ENCODE measurements around the gene SUMO3.

Gene SUMO3

DNA sequence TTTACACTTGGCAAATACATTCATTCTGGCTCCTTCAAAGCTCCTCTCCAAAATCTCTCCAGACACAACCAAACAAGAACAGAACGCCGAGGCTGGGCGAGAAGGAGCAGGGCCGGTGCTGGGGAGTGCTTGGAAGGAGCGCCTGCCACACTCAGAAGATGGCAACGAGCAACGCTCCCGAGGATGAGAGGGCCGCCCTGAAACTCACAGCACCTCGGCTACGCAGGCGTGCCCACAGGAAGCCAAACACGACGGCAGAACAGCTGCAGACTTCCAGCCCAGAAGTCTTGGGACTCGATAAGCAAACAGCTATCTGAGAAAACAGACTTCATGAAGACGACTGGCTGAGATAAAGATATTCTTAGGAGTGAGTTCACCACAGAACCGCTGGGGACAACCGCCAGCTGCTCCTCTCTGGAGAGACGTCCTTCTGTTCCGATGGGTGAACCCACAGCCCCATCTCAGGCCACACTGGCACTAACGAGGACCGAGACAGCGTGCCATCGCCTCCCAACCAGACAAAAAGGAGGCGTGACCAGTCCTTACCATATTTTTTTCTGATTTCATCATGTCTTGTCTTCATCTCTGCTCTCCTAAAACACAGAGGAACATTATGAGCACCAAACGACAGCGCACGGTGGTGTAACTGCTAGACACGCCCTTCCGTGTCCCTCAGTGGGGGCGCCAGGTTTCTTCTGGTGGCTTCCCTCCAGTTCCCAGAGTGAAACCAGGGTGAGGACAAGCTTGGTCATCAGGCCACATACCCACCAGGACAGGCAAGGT is 37.0 kb upstream of the SUMO3 start:
- peaks cover 44% of the 10 kb centered on the region for H3K36me3 ChIP-seq (replicated peaks)
- no peak for TF ChIP-seq CTCF (IDR thresholded peaks at IDR 0.05; ENCODE audit: low read depth, low read length, missing control alignments)
- H3K4me3 ChIP-seq (ENCODE audit: low read depth, low read length), result no peak overlapping the region
- no peak for DNase-seq
- in situ Hi-C loops (cut with HindIII; ENCODE audit: low pct_ligation_motif_present, low sequenced_read_pairs), result loop anchor here (10.0 kb wide), 1 partner anchor 50 kb away; the partner anchor contains the start of gene UBE2G2
- H3K27ac ChIP-seq, result no peak overlapping the region
- no peaks in the 10 kb centered on the region for H3K27me3 ChIP-seq (replicated peaks)

DNA sequence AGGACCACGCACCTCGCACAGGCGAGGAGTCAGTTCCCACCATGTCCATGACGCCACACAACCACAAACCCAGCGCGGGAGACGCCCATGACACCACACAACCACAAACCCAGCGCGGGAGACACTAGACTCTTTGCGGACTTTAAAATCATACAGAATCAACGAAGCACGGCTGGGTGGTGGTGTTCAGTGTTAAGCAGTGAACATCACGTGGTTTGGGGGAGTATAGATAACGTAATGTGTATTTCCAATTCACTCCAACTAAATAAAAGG is 36.5 kb upstream of the SUMO3 start:
- in situ Hi-C loops (cut with HindIII; ENCODE audit: low pct_ligation_motif_present, low sequenced_read_pairs), result loop anchor here (10.0 kb wide), 1 partner anchor 50 kb away; the partner anchor contains the start of gene UBE2G2
- Histone ChIP-seq H3K4me3 (ENCODE audit: low read depth, low read length) (no peak overlapping the region), H3K27ac (no peak overlapping the region), H3K27me3 (replicated peaks) (no peaks in the 10 kb centered on the region), H3K36me3 (replicated peaks) (peaks cover 46% of the 10 kb centered on the region)
- no peak for TF ChIP-seq CTCF (IDR thresholded peaks at IDR 0.05; ENCODE audit: low read depth, low read length, missing control alignments)
- DNase-seq, result no peak

DNA sequence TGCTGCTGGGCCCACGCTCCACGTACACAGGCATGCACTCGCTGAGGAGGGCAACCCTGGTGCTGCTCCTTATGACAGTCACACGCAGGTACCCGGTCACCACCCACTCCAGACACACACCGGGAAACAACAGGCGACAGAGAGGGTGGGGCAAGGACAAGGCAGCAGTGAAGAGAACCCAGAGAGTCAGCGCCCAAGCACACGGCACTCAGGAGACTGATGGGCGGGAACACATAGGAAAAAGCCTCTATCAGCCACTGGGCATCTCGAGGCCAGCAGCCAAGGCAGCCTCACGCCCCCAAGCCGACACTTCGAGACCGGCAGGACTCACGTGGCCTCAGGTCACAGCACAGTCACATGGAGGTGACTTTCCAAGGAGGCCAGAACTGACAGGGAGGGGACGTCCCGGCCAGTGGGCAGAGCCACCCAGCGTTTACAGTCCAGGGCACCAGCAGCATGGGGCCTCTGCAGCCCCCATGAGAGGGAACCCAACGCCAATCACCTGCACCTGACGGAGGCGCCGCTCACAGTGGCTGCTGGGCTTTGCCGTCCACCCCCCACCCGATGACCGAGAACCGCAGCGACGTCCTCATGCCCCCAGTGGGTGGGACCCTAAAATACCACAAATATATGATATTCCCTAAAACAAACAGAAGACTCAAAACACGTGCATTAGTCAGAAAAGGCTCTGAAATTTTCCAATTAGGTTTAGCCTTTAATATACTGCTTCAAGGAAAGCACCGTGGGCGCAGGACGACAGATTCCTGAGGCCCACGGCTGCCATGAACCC is 35.9 kb upstream of the SUMO3 start:
- no peak for TF ChIP-seq CTCF (IDR thresholded peaks at IDR 0.05; ENCODE audit: low read depth, low read length, missing control alignments)
- in situ Hi-C loops (cut with HindIII; ENCODE audit: low pct_ligation_motif_present, low sequenced_read_pairs), result loop anchor here (10.0 kb wide), 1 partner anchor 49 kb away; the partner anchor contains the start of gene UBE2G2
- Histone ChIP-seq H3K4me3 (ENCODE audit: low read depth, low read length) (no peak overlapping the region), H3K36me3 (replicated peaks) (peaks cover 50% of the 10 kb centered on the region), H3K27ac (no peak overlapping the region), H3K27me3 (replicated peaks) (no peaks in the 10 kb centered on the region)
- DNase-seq, result no peak

- Histone ChIP-seq H3K36me3 (replicated peaks) (peaks cover 47% of the 10 kb centered on the region), H3K27ac (no peak overlapping the region), H3K4me3 (ENCODE audit: low read depth, low read length) (no peak overlapping the region), H3K27me3 (replicated peaks) (no peaks in the 10 kb centered on the region)
- no peak for TF ChIP-seq CTCF (IDR thresholded peaks at IDR 0.05; ENCODE audit: low read depth, low read length, missing control alignments)
- DNase-seq, result no peak
- in situ Hi-C loops (cut with HindIII; ENCODE audit: low pct_ligation_motif_present, low sequenced_read_pairs), result loop anchor here (10.0 kb wide), 1 partner anchor 46 kb away; the partner anchor contains the start of gene UBE2G2
Measured at GRCh38 chr21:44850905-44851657, 33.2 kb upstream of the SUMO3 start.

DNA sequence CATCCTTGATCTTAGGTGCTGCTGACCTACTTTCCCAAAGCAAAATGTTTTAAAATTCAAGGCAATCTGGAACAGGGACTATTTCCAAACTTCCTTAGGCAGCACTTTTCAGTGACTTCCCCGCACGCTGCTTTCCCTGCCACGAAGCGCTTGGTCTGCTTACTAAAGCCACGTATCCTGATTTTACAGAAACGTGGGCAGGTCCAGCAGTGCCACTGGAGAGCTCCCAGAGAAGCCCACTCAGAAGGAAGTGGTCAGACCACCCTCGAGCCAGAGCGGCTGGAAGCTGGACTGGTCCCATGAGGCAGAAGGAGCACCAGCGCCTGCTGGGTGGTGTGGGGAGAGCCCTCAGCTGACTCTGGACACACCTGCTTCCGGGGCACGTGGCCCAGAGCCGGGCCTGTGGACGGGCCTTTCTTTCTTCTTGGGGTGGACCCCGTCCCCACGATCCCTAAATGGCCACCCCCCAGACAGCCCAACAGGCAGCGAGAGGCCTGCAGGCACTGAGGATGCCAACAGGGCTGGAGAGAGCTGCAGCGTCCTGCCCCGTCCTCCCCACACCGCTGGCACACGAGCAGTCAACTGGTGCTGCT is 32.4 kb upstream of the SUMO3 start:
- Histone ChIP-seq H3K27me3 (replicated peaks) (no peaks in the 10 kb centered on the region), H3K27ac (no peak overlapping the region), H3K4me3 (ENCODE audit: low read depth, low read length) (no peak overlapping the region), H3K36me3 (replicated peaks) (peaks cover 40% of the 10 kb centered on the region)
- in situ Hi-C loops (cut with HindIII; ENCODE audit: low pct_ligation_motif_present, low sequenced_read_pairs), result loop anchor here (10.0 kb wide), 1 partner anchor 46 kb away; the partner anchor contains the start of gene UBE2G2
- no peak for DNase-seq
- TF ChIP-seq CTCF (IDR thresholded peaks at IDR 0.05; ENCODE audit: low read depth, low read length, missing control alignments), result no peak
